ENCODE data around the gene ERCC1. TPM values are rescaled to one million over a fixed set of nuclear protein-coding genes. Genes with fewer than 3 reads are reported as not detected.

ERCC1 gene
- total and polyA plus RNA-seq, 4 donors, result 19.2 to 28.7 (median 22.0) TPM

DNA sequence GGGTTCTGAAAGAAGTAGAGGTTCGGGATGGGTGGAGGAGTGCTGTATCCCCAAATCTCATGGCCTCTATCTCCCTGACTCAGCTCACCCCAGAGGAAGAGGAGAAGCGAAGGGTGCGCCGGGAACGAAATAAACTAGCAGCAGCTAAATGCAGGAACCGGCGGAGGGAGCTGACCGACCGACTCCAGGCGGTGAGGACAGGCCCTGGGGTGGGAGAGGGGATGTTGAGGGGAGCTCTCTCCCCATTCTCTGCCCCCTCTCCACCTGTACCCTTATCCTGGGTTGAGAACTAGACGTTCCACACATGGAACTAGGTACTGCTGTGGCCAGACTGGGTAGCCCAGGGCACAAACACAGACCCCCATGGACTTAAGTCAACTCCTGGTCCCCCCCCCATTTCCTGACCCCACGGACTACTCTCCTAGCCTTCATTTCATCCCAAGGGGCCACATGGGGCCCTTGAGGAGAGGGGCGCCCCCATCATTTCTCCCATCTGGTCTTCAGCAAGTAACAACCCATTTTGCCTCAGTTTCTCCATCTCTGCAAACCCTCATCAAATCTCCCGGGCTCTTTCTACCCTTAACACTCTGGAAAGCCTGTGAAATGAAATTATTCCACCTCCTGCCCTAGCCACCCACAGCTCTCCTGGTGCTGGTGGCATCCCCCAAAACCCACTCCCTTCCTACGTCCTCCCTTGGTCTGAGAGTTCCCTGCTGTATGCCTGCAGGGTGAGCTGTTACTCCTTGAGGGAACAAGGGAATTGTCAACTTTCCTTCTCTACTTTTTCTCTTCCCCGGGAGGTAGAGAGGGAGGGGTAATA is 47.6 kb upstream of the ERCC1 start:
- 86% methylated on average over 16 of the region's 16 CpGs for WGBS
- no peak overlapping the region for H3K4me3 ChIP-seq (ENCODE audit: low read depth in 1 of 3, low read length in 3 of 3)

More for the DNA sequence above, 47.6 kb upstream of the ERCC1 start:
- Histone ChIP-seq H3K9ac (ENCODE audit: low read depth in 1 of 2, low read length in 2 of 2) (no peak overlapping the region), H3K36me3 (ENCODE audit: control insufficient read depth in 4 of 4, insufficient read depth in 3 of 4, low read depth in 1 of 4, low read length in 3 of 4) (no peaks in the 10 kb centered on the region), H3K27me3 (ENCODE audit: control insufficient read depth in 4 of 4, insufficient read depth in 4 of 4, low read length in 3 of 4) (peaks cover 0 to 4% (median 2%) of the 10 kb centered on the region in 4 donors), H3K27ac (ENCODE audit: low read depth in 1 of 2, low read length in 2 of 2) (no peak overlapping the region), H3K4me1 (ENCODE audit: control insufficient read depth in 4 of 4, insufficient read depth in 4 of 4, low read length in 3 of 4) (peaks cover 8 to 46% (median 21%) of the 10 kb centered on the region in 4 donors), H3K9me3 (ENCODE audit: control insufficient read depth in 4 of 4, low read length in 3 of 4) (no peaks in the 10 kb centered on the region)
- no peak for DNase-seq (ENCODE audit: low spot score)
- TF ChIP-seq TAF1 (conservative IDR thresholded peaks at IDR 0.05) (no peak), GABPA (IDR thresholded peaks at IDR 0.05 in 1 of 2, conservative IDR thresholded peaks at IDR 0.05 in 1 of 2) (no peak), RXRA (IDR thresholded peaks at IDR 0.05) (no peak), EGR1 (IDR thresholded peaks at IDR 0.05; ENCODE audit: low read depth in 2 of 2) (no peak), RAD21 (IDR thresholded peaks at IDR 0.05) (no peak), JUND (IDR thresholded peaks at IDR 0.05) (no peak), HNF4G (IDR thresholded peaks at IDR 0.05) (no peak), HNF4A (conservative IDR thresholded peaks at IDR 0.05) (no peak), YY1 (IDR thresholded peaks at IDR 0.05) (no peak), SP1 (IDR thresholded peaks at IDR 0.05) (no peak), NR2F2 (IDR thresholded peaks at IDR 0.05) (no peak), FOXA2 (IDR thresholded peaks at IDR 0.05) (no peak), FOXA1 (IDR thresholded peaks at IDR 0.05) (no peak)
- TF ChIP-seq, protein P1, sequence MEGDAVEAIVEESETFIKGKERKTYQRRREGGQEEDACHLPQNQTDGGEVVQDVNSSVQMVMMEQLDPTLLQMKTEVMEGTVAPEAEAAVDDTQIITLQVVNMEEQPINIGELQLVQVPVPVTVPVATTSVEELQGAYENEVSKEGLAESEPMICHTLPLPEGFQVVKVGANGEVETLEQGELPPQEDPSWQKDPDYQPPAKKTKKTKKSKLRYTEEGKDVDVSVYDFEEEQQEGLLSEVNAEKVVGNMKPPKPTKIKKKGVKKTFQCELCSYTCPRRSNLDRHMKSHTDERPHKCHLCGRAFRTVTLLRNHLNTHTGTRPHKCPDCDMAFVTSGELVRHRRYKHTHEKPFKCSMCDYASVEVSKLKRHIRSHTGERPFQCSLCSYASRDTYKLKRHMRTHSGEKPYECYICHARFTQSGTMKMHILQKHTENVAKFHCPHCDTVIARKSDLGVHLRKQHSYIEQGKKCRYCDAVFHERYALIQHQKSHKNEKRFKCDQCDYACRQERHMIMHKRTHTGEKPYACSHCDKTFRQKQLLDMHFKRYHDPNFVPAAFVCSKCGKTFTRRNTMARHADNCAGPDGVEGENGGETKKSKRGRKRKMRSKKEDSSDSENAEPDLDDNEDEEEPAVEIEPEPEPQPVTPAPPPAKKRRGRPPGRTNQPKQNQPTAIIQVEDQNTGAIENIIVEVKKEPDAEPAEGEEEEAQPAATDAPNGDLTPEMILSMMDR (IDR thresholded peaks at IDR 0.05; ENCODE audit: low read depth, low read length, missing input control), result no peak
- TF ChIP-seq, protein P2, sequence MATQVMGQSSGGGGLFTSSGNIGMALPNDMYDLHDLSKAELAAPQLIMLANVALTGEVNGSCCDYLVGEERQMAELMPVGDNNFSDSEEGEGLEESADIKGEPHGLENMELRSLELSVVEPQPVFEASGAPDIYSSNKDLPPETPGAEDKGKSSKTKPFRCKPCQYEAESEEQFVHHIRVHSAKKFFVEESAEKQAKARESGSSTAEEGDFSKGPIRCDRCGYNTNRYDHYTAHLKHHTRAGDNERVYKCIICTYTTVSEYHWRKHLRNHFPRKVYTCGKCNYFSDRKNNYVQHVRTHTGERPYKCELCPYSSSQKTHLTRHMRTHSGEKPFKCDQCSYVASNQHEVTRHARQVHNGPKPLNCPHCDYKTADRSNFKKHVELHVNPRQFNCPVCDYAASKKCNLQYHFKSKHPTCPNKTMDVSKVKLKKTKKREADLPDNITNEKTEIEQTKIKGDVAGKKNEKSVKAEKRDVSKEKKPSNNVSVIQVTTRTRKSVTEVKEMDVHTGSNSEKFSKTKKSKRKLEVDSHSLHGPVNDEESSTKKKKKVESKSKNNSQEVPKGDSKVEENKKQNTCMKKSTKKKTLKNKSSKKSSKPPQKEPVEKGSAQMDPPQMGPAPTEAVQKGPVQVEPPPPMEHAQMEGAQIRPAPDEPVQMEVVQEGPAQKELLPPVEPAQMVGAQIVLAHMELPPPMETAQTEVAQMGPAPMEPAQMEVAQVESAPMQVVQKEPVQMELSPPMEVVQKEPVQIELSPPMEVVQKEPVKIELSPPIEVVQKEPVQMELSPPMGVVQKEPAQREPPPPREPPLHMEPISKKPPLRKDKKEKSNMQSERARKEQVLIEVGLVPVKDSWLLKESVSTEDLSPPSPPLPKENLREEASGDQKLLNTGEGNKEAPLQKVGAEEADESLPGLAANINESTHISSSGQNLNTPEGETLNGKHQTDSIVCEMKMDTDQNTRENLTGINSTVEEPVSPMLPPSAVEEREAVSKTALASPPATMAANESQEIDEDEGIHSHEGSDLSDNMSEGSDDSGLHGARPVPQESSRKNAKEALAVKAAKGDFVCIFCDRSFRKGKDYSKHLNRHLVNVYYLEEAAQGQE (IDR thresholded peaks at IDR 0.05), result no peak
- TF ChIP-seq, protein P3, sequence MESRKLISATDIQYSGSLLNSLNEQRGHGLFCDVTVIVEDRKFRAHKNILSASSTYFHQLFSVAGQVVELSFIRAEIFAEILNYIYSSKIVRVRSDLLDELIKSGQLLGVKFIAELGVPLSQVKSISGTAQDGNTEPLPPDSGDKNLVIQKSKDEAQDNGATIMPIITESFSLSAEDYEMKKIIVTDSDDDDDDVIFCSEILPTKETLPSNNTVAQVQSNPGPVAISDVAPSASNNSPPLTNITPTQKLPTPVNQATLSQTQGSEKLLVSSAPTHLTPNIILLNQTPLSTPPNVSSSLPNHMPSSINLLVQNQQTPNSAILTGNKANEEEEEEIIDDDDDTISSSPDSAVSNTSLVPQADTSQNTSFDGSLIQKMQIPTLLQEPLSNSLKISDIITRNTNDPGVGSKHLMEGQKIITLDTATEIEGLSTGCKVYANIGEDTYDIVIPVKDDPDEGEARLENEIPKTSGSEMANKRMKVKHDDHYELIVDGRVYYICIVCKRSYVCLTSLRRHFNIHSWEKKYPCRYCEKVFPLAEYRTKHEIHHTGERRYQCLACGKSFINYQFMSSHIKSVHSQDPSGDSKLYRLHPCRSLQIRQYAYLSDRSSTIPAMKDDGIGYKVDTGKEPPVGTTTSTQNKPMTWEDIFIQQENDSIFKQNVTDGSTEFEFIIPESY (IDR thresholded peaks at IDR 0.05), result no peak
- TF ChIP-seq, protein P4, sequence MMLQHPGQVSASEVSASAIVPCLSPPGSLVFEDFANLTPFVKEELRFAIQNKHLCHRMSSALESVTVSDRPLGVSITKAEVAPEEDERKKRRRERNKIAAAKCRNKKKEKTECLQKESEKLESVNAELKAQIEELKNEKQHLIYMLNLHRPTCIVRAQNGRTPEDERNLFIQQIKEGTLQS (IDR thresholded peaks at IDR 0.05), result no peak
